Esophagus muscularis mucosa (tissue), 4 donors: ENCODE measurements around the gene FAM186B. TPM values are rescaled to one million over a fixed set of nuclear protein-coding genes. Genes with fewer than 3 reads are reported as not detected.

ENCODE experiments used
- DNase-seq: peaks from one replicate; pipeline ENCODE4 v3.0.0-alpha.2; 2017; ENCODE audit errors: extremely low spot score
- H3K27ac ChIP-seq, 4 donors: fragments of 200-600 bp; sonication (generic); replicated peaks in 1 of 4; 1 replicate in 3 of 4; 2 replicates in 1 of 4; pipeline ENCODE4 v1.5.1; 2016 to 2019; ENCODE audit warnings: mild to moderate bottlenecking in 1 of 4
- H3K27me3 ChIP-seq, 4 donors: fragments of 200-600 bp; sonication (generic); one replicate each; pipeline versions ENCODE4 v1.5.1 to v1.6.0; 2016 to 2019
- H3K36me3 ChIP-seq, 4 donors: fragments of 200-600 bp; sonication (generic); one replicate each; pipeline ENCODE4 v1.5.1; 2016 to 2019
- H3K4me1 ChIP-seq, 4 donors: fragments of 200-600 bp; sonication (generic); one replicate each; pipeline ENCODE4 v1.5.1; 2016 to 2019
- H3K4me3 ChIP-seq, 4 donors: fragments of 200-600 bp; sonication (generic); 1 replicate in 2 of 4; 2 replicates in 2 of 4; pipeline ENCODE4 v1.5.1; 2016 to 2019; ENCODE audit warnings: mild to moderate bottlenecking in 4 of 4, moderate library complexity in 1 of 4
- H3K9me3 ChIP-seq, 4 donors: fragments of 200-600 bp; sonication (generic); 1 replicate in 3 of 4; 2 replicates in 1 of 4; pipeline ENCODE4 v1.5.1; 2016 to 2019
- CTCF ChIP-seq, 3 experiments: fragments of 200-600 bp in 2 of 3; fragments of 450-650 bp in 1 of 3; sonication (generic) in 2 of 3; IDR thresholded peaks; one replicate each; pipeline ENCODE4 v1.5.1; 2017 to 2019; ENCODE audit warnings: antibody characterized with exemption in 3 of 3, mild to moderate bottlenecking in 2 of 3, moderate library complexity in 1 of 3
- EP300 ChIP-seq: sonication (generic); formaldehyde crosslinking; IDR thresholded peaks from one replicate; pipeline ENCODE4 v1.6.1; 2017; ENCODE audit warnings: antibody characterized with exemption
- POLR2A ChIP-seq: fragments of 450-650 bp; IDR thresholded peaks from one replicate; pipeline ENCODE4 v1.6.1; 2017; ENCODE audit warnings: antibody characterized with exemption, moderate library complexity, mild to moderate bottlenecking, low read depth
- POLR2AphosphoS5 ChIP-seq, 2 donors: sonication (generic); formaldehyde crosslinking; IDR thresholded peaks; one replicate each; pipeline ENCODE4 v1.6.1; 2017; ENCODE audit warnings: antibody characterized with exemption in 2 of 2
- WGBS: methylation state at CpG from one replicate; pipeline ENCODE4 v1.1.5; 2018; 5-methylcytosine and 5-hydroxymethylcytosine counted together
- intact Hi-C: fragments of 100-400 bp; cut with DNase I; formaldehyde crosslinking; loops from one replicate; pipeline ENCODE4 v1.15.1; 2023
- total RNA-seq, 4 donors: library from RNA; depleted of rRNA; stranded (reverse); fragments of >200 nt; gene quantifications; one replicate each; pipeline versions ENCODE4 v1.1.0 to v1.2.1, GENCODE V29; 2016

FAM186B gene
- total RNA-seq, 4 donors from 2014 or later: under 0.01 to 0.46 (median 0.21) TPM

- Histone ChIP-seq H3K9me3 (no peaks in the 10 kb centered on the region), H3K27me3 (no peaks in the 10 kb centered on the region), H3K4me1 (peaks cover 9 to 42% (median 31%) of the 10 kb centered on the region in 4 donors), H3K27ac (no peak overlapping the region), H3K36me3 (peaks cover 0 to 6% (median 6%) of the 10 kb centered on the region in 4 donors), H3K4me3 (no peak overlapping the region)
- WGBS: 87% methylated on average over 1 of the region's 1 CpG
- intact Hi-C loops: loop anchor here (10.0 kb wide), 1 partner anchor 262 kb away; the partner anchor contains the start of gene SPATS2
- DNase-seq: no peak
- TF ChIP-seq POLR2A: no peak
- no peak for TF ChIP-seq EP300
- no peak for TF ChIP-seq CTCF (IDR thresholded peaks at IDR 0.05)
- no peak for TF ChIP-seq POLR2AphosphoS5 (IDR thresholded peaks at IDR 0.05)
These were observed 21.4 kb upstream of the FAM186B start for GRCh38 chr12:49626836-49627235.

GRCh38 chr12:49626169-49626835, 20.9 kb upstream of the FAM186B start:
- peak overlapping the region in 1 of 4 donors; percentile 88 for H3K27ac ChIP-seq
- TF ChIP-seq CTCF (IDR thresholded peaks at IDR 0.05) (no peak), POLR2AphosphoS5 (IDR thresholded peaks at IDR 0.05) (no peak), POLR2A (no peak), EP300 (no peak)
- DNase-seq: no peak
- no peaks in the 10 kb centered on the region for H3K9me3 ChIP-seq
- peaks cover 0 to under 1% (median under 1%) of the 10 kb centered on the region in 4 donors for H3K36me3 ChIP-seq
- 82% methylated on average over 6 of the region's 6 CpGs for WGBS
- intact Hi-C loops: loop anchor here (10.0 kb wide), 1 partner anchor 262 kb away; the partner anchor contains the start of gene SPATS2
- H3K4me1 ChIP-seq: peaks cover 14 to 47% (median 37%) of the 10 kb centered on the region in 4 donors
- no peak overlapping the region for H3K4me3 ChIP-seq
- H3K27me3 ChIP-seq: no peaks in the 10 kb centered on the region

- 68% methylated on average over 4 of the region's 4 CpGs for WGBS
- intact Hi-C loops: loop anchor here (5.0 to 10.0 kb wide), 2 partner anchors 43 to 260 kb away; partner anchors contain the start of gene SPATS2
These were observed 19.6 kb upstream of the FAM186B start for GRCh38 chr12:49624921-49625577.

More at GRCh38 chr12:49624921-49625577, 19.6 kb upstream of the FAM186B start:
- Histone ChIP-seq H3K36me3 (no peaks in the 10 kb centered on the region), H3K9me3 (no peaks in the 10 kb centered on the region), H3K27ac (peak overlapping the region; percentile 86 to 92 (median 88)), H3K4me1 (peaks cover 14 to 50% (median 38%) of the 10 kb centered on the region in 4 donors), H3K4me3 (no peak overlapping the region), H3K27me3 (no peaks in the 10 kb centered on the region)
- TF ChIP-seq CTCF (IDR thresholded peaks at IDR 0.05): no peak
- no peak for TF ChIP-seq EP300
- no peak for TF ChIP-seq POLR2AphosphoS5 (IDR thresholded peaks at IDR 0.05)
- no peak for TF ChIP-seq POLR2A
- no peak for DNase-seq
